Smooth muscle cell (in vitro differentiated cells): ENCODE results near the gene GRB10. TPM values are rescaled to one million over a fixed set of nuclear protein-coding genes. Genes with fewer than 3 reads are reported as not detected.

Source experiments
- DNase-seq: peaks from one replicate; lab custom pipeline; 2025; ENCODE audit not compliant: unreplicated experiment; lab: John Stamatoyannopoulos, UW
- H2AFZ ChIP-seq: fragments of 200-600 bp; sonication (generic); 2 replicates; pipeline ENCODE4 v1.6.0; 2016; ENCODE audit warnings: antibody characterized with exemption, low read depth, mild to moderate bottlenecking
- H3F3A ChIP-seq: fragments of 200-600 bp; sonication (generic); 2 replicates; pipeline ENCODE4 v1.6.0; 2017; ENCODE audit warnings: antibody characterized with exemption, low read depth
- H3K27ac ChIP-seq: fragments of 200-600 bp; sonication (generic); 2 replicates; pipeline ENCODE4 v1.5.1; 2016; ENCODE audit warnings: low read depth, mild to moderate bottlenecking
- H3K27me3 ChIP-seq: fragments of 200-600 bp; sonication (generic); 2 replicates; pipeline ENCODE4 v1.6.1; 2016; ENCODE audit warnings: low read depth, mild to moderate bottlenecking
- H3K36me3 ChIP-seq: fragments of 200-600 bp; sonication (generic); 2 replicates; pipeline ENCODE4 v1.5.1; 2016; ENCODE audit warnings: low read depth
- H3K4me1 ChIP-seq: fragments of 200-600 bp; sonication (generic); 2 replicates; pipeline ENCODE4 v1.5.1; 2016; ENCODE audit warnings: low read depth
- H3K4me2 ChIP-seq: fragments of 200-600 bp; sonication (generic); 2 replicates; pipeline ENCODE4 v1.6.0; 2016; ENCODE audit warnings: mild to moderate bottlenecking
- H3K4me3 ChIP-seq: fragments of 200-600 bp; sonication (generic); 2 replicates; pipeline ENCODE4 v1.5.1; 2016; ENCODE audit warnings: mild to moderate bottlenecking
- H3K79me2 ChIP-seq: fragments of 200-600 bp; sonication (generic); 2 replicates; pipeline ENCODE4 v1.6.0; 2016; ENCODE audit warnings: low read depth, mild to moderate bottlenecking
- H3K9ac ChIP-seq: fragments of 200-600 bp; sonication (generic); 2 replicates; pipeline ENCODE4 v1.6.0; 2016; ENCODE audit warnings: low read depth
- H3K9me3 ChIP-seq: fragments of 200-600 bp; sonication (generic); replicated peaks from 2 replicates; pipeline ENCODE4 v1.5.1; 2016; ENCODE audit warnings: low read depth
- H4K20me1 ChIP-seq: fragments of 200-600 bp; sonication (generic); 2 replicates; pipeline ENCODE4 v1.6.0; 2016; ENCODE audit warnings: low read depth
- CTCF ChIP-seq: fragments of 200-600 bp; sonication (generic); IDR thresholded peaks from 2 replicates; pipeline ENCODE4 v1.5.1; 2017; ENCODE audit warnings: borderline replicate concordance, mild to moderate bottlenecking, antibody characterized with exemption; ENCODE audit not compliant: insufficient read depth, poor library complexity, severe bottlenecking
- WGBS: methylation state at CpG from one replicate; pipeline ENCODE4 v1.1.7; 2016; ENCODE audit warnings: low lambda C conversion rate; 5-methylcytosine and 5-hydroxymethylcytosine counted together
- polyA plus RNA-seq: library from polyadenylated mRNA; unstranded; fragments of >200 nt; fragmentation: Nextera tagmentation; extraction: Ambion mirVana; gene quantifications from 2 replicates; pipeline ENCODE4 v1.2.1, GENCODE V29; 2016
- total RNA-seq: library from RNA; depleted of rRNA; stranded (reverse); fragments of >200 nt; gene quantifications from 2 replicates; pipeline ENCODE4 v1.2.3, GENCODE V29; 2014

The GRB10 gene
- total and polyA plus RNA-seq, 2 experiments from 2014 or later, result 18.0 to 20.1 TPM

GRCh38 chr7:50684713-50685075 lies 98.0 kb downstream of the GRB10 start:
- Histone ChIP-seq H3K4me1 (no peaks in the 10 kb centered on the region), H2AFZ (no peak overlapping the region), H3K79me2 (peaks cover 24% of the 10 kb centered on the region), H3F3A (no peaks in the 10 kb centered on the region), H3K4me3 (no peak overlapping the region), H3K9ac (no peak overlapping the region), H3K4me2 (no peak overlapping the region), H4K20me1 (peaks cover 62% of the 10 kb centered on the region), H3K36me3 (no peaks in the 10 kb centered on the region), H3K27ac (no peak overlapping the region), H3K27me3 (no peaks in the 10 kb centered on the region), H3K9me3 (no peaks in the 10 kb centered on the region)
- 82% methylated on average over 4 of the region's 4 CpGs for WGBS
- DNase-seq, result no peak
- no peak for TF ChIP-seq CTCF

GRCh38 chr7:50684011-50684712 lies 98.5 kb downstream of the GRB10 start:
- Histone ChIP-seq H3K36me3 (no peaks in the 10 kb centered on the region), H3K4me2 (no peak overlapping the region), H3K4me3 (no peak overlapping the region), H2AFZ (no peak overlapping the region), H3K27ac (no peak overlapping the region), H3K27me3 (no peaks in the 10 kb centered on the region), H3K9me3 (no peaks in the 10 kb centered on the region), H3K4me1 (no peaks in the 10 kb centered on the region), H3K9ac (no peak overlapping the region), H3K79me2 (peaks cover 27% of the 10 kb centered on the region), H3F3A (no peaks in the 10 kb centered on the region), H4K20me1 (peaks cover 68% of the 10 kb centered on the region)
- TF ChIP-seq CTCF, result no peak
- no peak for DNase-seq
- WGBS, result 94% methylated on average over 5 of the region's 5 CpGs

GRCh38 chr7:50682573-50682972 lies 100.1 kb downstream of the GRB10 start:
- no peak overlapping the region for H3K9ac ChIP-seq
- H3K36me3 ChIP-seq, result no peaks in the 10 kb centered on the region
- H3F3A ChIP-seq, result no peaks in the 10 kb centered on the region
- H3K27me3 ChIP-seq, result no peaks in the 10 kb centered on the region
- 100% methylated on average over 1 of the region's 1 CpG for WGBS
- peaks cover 34% of the 10 kb centered on the region for H3K79me2 ChIP-seq
- no peak for DNase-seq
- no peaks in the 10 kb centered on the region for H3K4me1 ChIP-seq
- no peak overlapping the region for H3K4me2 ChIP-seq
- H3K27ac ChIP-seq, result no peak overlapping the region
- no peak overlapping the region for H2AFZ ChIP-seq
- H3K9me3 ChIP-seq, result no peaks in the 10 kb centered on the region
- H4K20me1 ChIP-seq, result peaks cover 80% of the 10 kb centered on the region
- TF ChIP-seq CTCF, result no peak
- H3K4me3 ChIP-seq, result no peak overlapping the region

- H3F3A ChIP-seq, result no peaks in the 10 kb centered on the region
- no peaks in the 10 kb centered on the region for H3K9me3 ChIP-seq
- no peak for TF ChIP-seq CTCF
- peaks cover 34% of the 10 kb centered on the region for H3K79me2 ChIP-seq
- no peak overlapping the region for H3K4me2 ChIP-seq
- DNase-seq, result no peak
- no peak overlapping the region for H3K27ac ChIP-seq
- no peaks in the 10 kb centered on the region for H3K27me3 ChIP-seq
- no peak overlapping the region for H2AFZ ChIP-seq
- no peaks in the 10 kb centered on the region for H3K36me3 ChIP-seq
- no peak overlapping the region for H3K4me3 ChIP-seq
- no peaks in the 10 kb centered on the region for H3K4me1 ChIP-seq
- H3K9ac ChIP-seq, result no peak overlapping the region
- WGBS, result 66% methylated on average over 4 of the region's 4 CpGs
- peaks cover 78% of the 10 kb centered on the region for H4K20me1 ChIP-seq
Measured at GRCh38 chr7:50682079-50682478, 100.6 kb downstream of the GRB10 start.
